Tibial nerve (tissue), 4 donors: ENCODE measurements around the gene BLTP1.

Source experiments
- CTCF ChIP-seq, 5 experiments: fragments of 200-600 bp in 3 of 5; fragments of 450-650 bp in 2 of 5; sonication (generic) in 3 of 5; IDR thresholded peaks; one replicate each; pipeline ENCODE4 v1.5.1; 2016 to 2019; ENCODE audit warnings: antibody characterized with exemption in 5 of 5, mild to moderate bottlenecking in 3 of 5, moderate library complexity in 2 of 5
- EP300 ChIP-seq, 2 donors: sonication (generic); formaldehyde crosslinking; IDR thresholded peaks; one replicate each; pipeline ENCODE4 v1.6.1; 2017; ENCODE audit warnings: antibody characterized with exemption in 2 of 2, mild to moderate bottlenecking in 1 of 2

- TF ChIP-seq CTCF (IDR thresholded peaks at IDR 0.05): no peak
- no peak for TF ChIP-seq EP300 (IDR thresholded peaks at IDR 0.05)
These were observed 13.0 kb upstream of the BLTP1 start for GRCh38 chr4:122139139-122139538.
